ENCODE results near the gene C20orf141. TPM values are rescaled to one million over a fixed set of nuclear protein-coding genes. Genes with fewer than 3 reads are reported as not detected.

C20orf141 gene
- total and polyA plus RNA-seq, 10 of the 15 experiments (the other 5 are each of a cell fraction or from before 2014, with no cell fraction given): not detected

DNA sequence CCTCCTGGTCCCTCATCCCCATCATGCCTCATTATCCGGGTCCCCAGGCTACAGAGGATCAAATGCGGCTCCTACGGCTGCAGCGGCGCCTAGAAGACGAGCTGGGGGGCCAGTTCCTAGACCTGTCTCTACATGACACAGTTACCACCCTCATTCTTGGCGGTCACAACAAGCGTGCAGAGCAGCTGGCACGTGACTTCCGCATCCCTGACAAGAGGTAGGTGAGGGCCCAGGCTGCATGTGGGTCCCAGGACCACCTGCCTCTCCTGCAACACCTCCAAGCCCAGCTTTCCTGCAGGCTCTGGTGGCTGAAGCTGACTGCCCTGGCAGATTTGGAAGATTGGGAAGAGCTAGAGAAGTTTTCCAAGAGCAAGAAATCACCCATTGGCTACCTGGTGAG is 50.3 kb downstream of the C20orf141 start (continued):
- no peak for TF ChIP-seq SRF (IDR thresholded peaks at IDR 0.05; ENCODE audit: low read depth in 2 of 2, low read length in 2 of 2)
- TF ChIP-seq TCF7 (IDR thresholded peaks at IDR 0.05; ENCODE audit: borderline replicate concordance): no peak

Other genes with a start within 250 kb of the C20orf141 start
Only the 7 nearest of the 10 such genes appear.
- 131 and 136 TPM in 2 replicates for gene IDH3B, start 150.8 kb upstream of the C20orf141 start, total RNA-seq (2014; rRNA removed)
- 84.7 and 90.5 TPM in 2 replicates for gene IDH3B, start 150.8 kb upstream of the C20orf141 start, total RNA-seq (2014; rRNA removed; fragmentation: Illumina TruSeq; extraction: Trizol)
- 109 and 110 TPM in 2 replicates for gene IDH3B, start 150.8 kb upstream of the C20orf141 start, total RNA-seq (2021)
- 145 and 177 TPM in 2 replicates for gene IDH3B, start 150.8 kb upstream of the C20orf141 start, polyA plus RNA-seq (2011; rRNA removed)
- gene IDH3B, start 150.8 kb upstream of the C20orf141 start, polyA plus RNA-seq (2014; fragmentation: Illumina TruSeq; extraction: Trizol): 98.3 and 101 TPM in 2 replicates
- gene IDH3B, start 150.8 kb upstream of the C20orf141 start, polyA plus RNA-seq (2014; fragmentation: Nextera tagmentation; extraction: Ambion mirVana): 10 to 100 TPM; 65.3 to 87.1 TPM
- 134 and 144 TPM in 2 replicates for gene IDH3B, start 150.8 kb upstream of the C20orf141 start, polyA plus RNA-seq (2014; rRNA removed)
- gene IDH3B, start 150.8 kb upstream of the C20orf141 start, polyA plus RNA-seq (2016; fragmentation: Nextera tagmentation; extraction: Ambion mirVana): 100 to 1,000 TPM; 149 to 167 TPM
- not detected in 2 replicates for gene EBF4, start 122.2 kb upstream of the C20orf141 start, total RNA-seq (2014; rRNA removed)
- not detected in 2 replicates for gene EBF4, start 122.2 kb upstream of the C20orf141 start, total RNA-seq (2014; rRNA removed; fragmentation: Illumina TruSeq; extraction: Trizol)
- 0.13 TPM in 1 of 2 replicates, not detected in the other for gene EBF4, start 122.2 kb upstream of the C20orf141 start, total RNA-seq (2021)
- gene EBF4, start 122.2 kb upstream of the C20orf141 start, polyA plus RNA-seq (2011; rRNA removed): not detected in 2 replicates
- not detected in 2 replicates for gene EBF4, start 122.2 kb upstream of the C20orf141 start, polyA plus RNA-seq (2014; fragmentation: Illumina TruSeq; extraction: Trizol)
- gene EBF4, start 122.2 kb upstream of the C20orf141 start, polyA plus RNA-seq (2014; fragmentation: Nextera tagmentation; extraction: Ambion mirVana): not detected
- not detected in 2 replicates for gene EBF4, start 122.2 kb upstream of the C20orf141 start, polyA plus RNA-seq (2014; rRNA removed)
- gene EBF4, start 122.2 kb upstream of the C20orf141 start, polyA plus RNA-seq (2016; fragmentation: Nextera tagmentation; extraction: Ambion mirVana): not detected
- 0.62 and 0.71 TPM in 2 replicates for gene CPXM1, start 14.4 kb upstream of the C20orf141 start, total RNA-seq (2014; rRNA removed)
- gene CPXM1, start 14.4 kb upstream of the C20orf141 start, total RNA-seq (2014; rRNA removed; fragmentation: Illumina TruSeq; extraction: Trizol): 0.22 and 0.23 TPM in 2 replicates
- gene CPXM1, start 14.4 kb upstream of the C20orf141 start, total RNA-seq (2021): 0.90 and 1.1 TPM in 2 replicates
- gene CPXM1, start 14.4 kb upstream of the C20orf141 start, polyA plus RNA-seq (2011; rRNA removed): 1.9 and 3.9 TPM in 2 replicates
- gene CPXM1, start 14.4 kb upstream of the C20orf141 start, polyA plus RNA-seq (2014; fragmentation: Illumina TruSeq; extraction: Trizol): 0.28 TPM in 1 of 2 replicates, not detected in the other
- gene CPXM1, start 14.4 kb upstream of the C20orf141 start, polyA plus RNA-seq (2014; fragmentation: Nextera tagmentation; extraction: Ambion mirVana): not detected
- 0.54 and 0.91 TPM in 2 replicates for gene CPXM1, start 14.4 kb upstream of the C20orf141 start, polyA plus RNA-seq (2014; rRNA removed)
- under 1 TPM; 0.63 to 0.78 TPM for gene CPXM1, start 14.4 kb upstream of the C20orf141 start, polyA plus RNA-seq (2016; fragmentation: Nextera tagmentation; extraction: Ambion mirVana)
- not detected in 2 replicates for gene TMEM239, start 1.4 kb downstream of the C20orf141 start, total RNA-seq (2014; rRNA removed)
- not detected in 2 replicates for gene TMEM239, start 1.4 kb downstream of the C20orf141 start, total RNA-seq (2014; rRNA removed; fragmentation: Illumina TruSeq; extraction: Trizol)
- gene TMEM239, start 1.4 kb downstream of the C20orf141 start, total RNA-seq (2021): not detected in 2 replicates
- gene TMEM239, start 1.4 kb downstream of the C20orf141 start, polyA plus RNA-seq (2011; rRNA removed): not detected in 2 replicates
- not detected in 2 replicates for gene TMEM239, start 1.4 kb downstream of the C20orf141 start, polyA plus RNA-seq (2014; fragmentation: Illumina TruSeq; extraction: Trizol)
- gene TMEM239, start 1.4 kb downstream of the C20orf141 start, polyA plus RNA-seq (2014; fragmentation: Nextera tagmentation; extraction: Ambion mirVana): not detected
- gene TMEM239, start 1.4 kb downstream of the C20orf141 start, polyA plus RNA-seq (2014; rRNA removed): not detected in 2 replicates
- not detected for gene TMEM239, start 1.4 kb downstream of the C20orf141 start, polyA plus RNA-seq (2016; fragmentation: Nextera tagmentation; extraction: Ambion mirVana)
- 16.0 and 17.8 TPM in 2 replicates for gene PCED1A, start 25.7 kb downstream of the C20orf141 start, total RNA-seq (2014; rRNA removed)
- 9.1 and 9.5 TPM in 2 replicates for gene PCED1A, start 25.7 kb downstream of the C20orf141 start, total RNA-seq (2014; rRNA removed; fragmentation: Illumina TruSeq; extraction: Trizol)
- gene PCED1A, start 25.7 kb downstream of the C20orf141 start, total RNA-seq (2021): 24.0 and 28.6 TPM in 2 replicates
- gene PCED1A, start 25.7 kb downstream of the C20orf141 start, polyA plus RNA-seq (2011; rRNA removed): 9.1 and 18.8 TPM in 2 replicates
- gene PCED1A, start 25.7 kb downstream of the C20orf141 start, polyA plus RNA-seq (2014; fragmentation: Illumina TruSeq; extraction: Trizol): 3.9 and 11.3 TPM in 2 replicates
- gene PCED1A, start 25.7 kb downstream of the C20orf141 start, polyA plus RNA-seq (2014; fragmentation: Nextera tagmentation; extraction: Ambion mirVana): 10 to 100 TPM in 1 of 2 experiments, 1 to 10 TPM in 1; 4.5 to 12.7 TPM
- gene PCED1A, start 25.7 kb downstream of the C20orf141 start, polyA plus RNA-seq (2014; rRNA removed): 30.9 and 33.7 TPM in 2 replicates
- 10 to 100 TPM in 1 of 2 experiments, 1 to 10 TPM in 1; 7.0 to 11.2 TPM for gene PCED1A, start 25.7 kb downstream of the C20orf141 start, polyA plus RNA-seq (2016; fragmentation: Nextera tagmentation; extraction: Ambion mirVana)
- gene VPS16, start 25.8 kb downstream of the C20orf141 start, total RNA-seq (2014; rRNA removed): 26.6 and 27.2 TPM in 2 replicates
- gene VPS16, start 25.8 kb downstream of the C20orf141 start, total RNA-seq (2014; rRNA removed; fragmentation: Illumina TruSeq; extraction: Trizol): 16.1 and 16.8 TPM in 2 replicates
- 35.9 and 37.5 TPM in 2 replicates for gene VPS16, start 25.8 kb downstream of the C20orf141 start, total RNA-seq (2021)
- gene VPS16, start 25.8 kb downstream of the C20orf141 start, polyA plus RNA-seq (2011; rRNA removed): 15.6 and 29.9 TPM in 2 replicates
- 9.5 and 18.1 TPM in 2 replicates for gene VPS16, start 25.8 kb downstream of the C20orf141 start, polyA plus RNA-seq (2014; fragmentation: Illumina TruSeq; extraction: Trizol)
- 10 to 100 TPM in 1 of 2 experiments, 1 to 10 TPM in 1; 8.4 to 19.4 TPM for gene VPS16, start 25.8 kb downstream of the C20orf141 start, polyA plus RNA-seq (2014; fragmentation: Nextera tagmentation; extraction: Ambion mirVana)
- gene VPS16, start 25.8 kb downstream of the C20orf141 start, polyA plus RNA-seq (2014; rRNA removed): 31.8 and 34.3 TPM in 2 replicates
- 10 to 100 TPM; 26.3 to 26.5 TPM for gene VPS16, start 25.8 kb downstream of the C20orf141 start, polyA plus RNA-seq (2016; fragmentation: Nextera tagmentation; extraction: Ambion mirVana)
- gene PTPRA, start 58.5 kb downstream of the C20orf141 start, total RNA-seq (2014; rRNA removed): 33.6 and 34.3 TPM in 2 replicates
- gene PTPRA, start 58.5 kb downstream of the C20orf141 start, total RNA-seq (2014; rRNA removed; fragmentation: Illumina TruSeq; extraction: Trizol): 26.5 and 28.9 TPM in 2 replicates
- gene PTPRA, start 58.5 kb downstream of the C20orf141 start, total RNA-seq (2021): 39.3 and 40.2 TPM in 2 replicates
- 61.9 and 75.7 TPM in 2 replicates for gene PTPRA, start 58.5 kb downstream of the C20orf141 start, polyA plus RNA-seq (2011; rRNA removed)
- gene PTPRA, start 58.5 kb downstream of the C20orf141 start, polyA plus RNA-seq (2014; fragmentation: Illumina TruSeq; extraction: Trizol): 62.1 and 71.5 TPM in 2 replicates
- 1 to 10 TPM; 3.9 to 8.0 TPM for gene PTPRA, start 58.5 kb downstream of the C20orf141 start, polyA plus RNA-seq (2014; fragmentation: Nextera tagmentation; extraction: Ambion mirVana)
- gene PTPRA, start 58.5 kb downstream of the C20orf141 start, polyA plus RNA-seq (2014; rRNA removed): 34.9 and 36.0 TPM in 2 replicates
- 10 to 100 TPM; 15.6 to 36.5 TPM for gene PTPRA, start 58.5 kb downstream of the C20orf141 start, polyA plus RNA-seq (2016; fragmentation: Nextera tagmentation; extraction: Ambion mirVana)